ENCODE results near the gene NEB. TPM values are rescaled to one million over a fixed set of nuclear protein-coding genes. Genes with fewer than 3 reads are reported as not detected.

Gene NEB
- total RNA-seq, 1 donor from 2014 or later, result under 0.01 TPM

GRCh38 chr2:151770995-151771394 lies 36.7 kb upstream of the NEB start:
- H3K4me3 ChIP-seq (ENCODE audit: low read depth, low read length), result no peak overlapping the region

GRCh38 chr2:151769606-151770005 lies 35.3 kb upstream of the NEB start:
- no peak for DNase-seq (ENCODE audit: low read depth)
- TF ChIP-seq CTCF (conservative IDR thresholded peaks at IDR 0.05; ENCODE audit: low read depth, low read length), result no peak
- no peak overlapping the region for H3K4me3 ChIP-seq (ENCODE audit: low read depth, low read length)

More at GRCh38 chr2:151770995-151771394, 36.7 kb upstream of the NEB start:
- TF ChIP-seq CTCF (conservative IDR thresholded peaks at IDR 0.05; ENCODE audit: low read depth, low read length), result no peak
- no peak for DNase-seq (ENCODE audit: low read depth)

- TF ChIP-seq CTCF (conservative IDR thresholded peaks at IDR 0.05; ENCODE audit: low read depth, low read length), result no peak
- no peak for DNase-seq (ENCODE audit: low read depth)
- H3K4me3 ChIP-seq (ENCODE audit: low read depth, low read length), result no peak overlapping the region
Observed at GRCh38 chr2:151767536-151767935, 33.3 kb upstream of the NEB start.

- no peak for TF ChIP-seq CTCF (conservative IDR thresholded peaks at IDR 0.05; ENCODE audit: low read depth, low read length)
- H3K4me3 ChIP-seq (ENCODE audit: low read depth, low read length), result no peak overlapping the region
- no peak for DNase-seq (ENCODE audit: low read depth)
Observed at GRCh38 chr2:151766437-151767153, 32.3 kb upstream of the NEB start.

GRCh38 chr2:151765760-151766410 lies 31.6 kb upstream of the NEB start:
- no peak for TF ChIP-seq CTCF (conservative IDR thresholded peaks at IDR 0.05; ENCODE audit: low read depth, low read length)
- DNase-seq (ENCODE audit: low read depth), result no peak
- H3K4me3 ChIP-seq (ENCODE audit: low read depth, low read length), result no peak overlapping the region

- no peak for TF ChIP-seq CTCF (conservative IDR thresholded peaks at IDR 0.05; ENCODE audit: low read depth, low read length)
- no peak for DNase-seq (ENCODE audit: low read depth)
- no peak overlapping the region for H3K4me3 ChIP-seq (ENCODE audit: low read depth, low read length)
Observed at GRCh38 chr2:151762694-151763093, 28.4 kb upstream of the NEB start.

- DNase-seq (ENCODE audit: low read depth), result no peak
- TF ChIP-seq CTCF (conservative IDR thresholded peaks at IDR 0.05; ENCODE audit: low read depth, low read length), result no peak
- H3K4me3 ChIP-seq (ENCODE audit: low read depth, low read length), result no peak overlapping the region
Observed at GRCh38 chr2:151761687-151762086, 27.4 kb upstream of the NEB start.
